ENCODE results near the gene NOS3.
A peak's percentile ranks its signal among the peaks of the same experiment; 100 is the strongest.

Gene NOS3

DNA sequence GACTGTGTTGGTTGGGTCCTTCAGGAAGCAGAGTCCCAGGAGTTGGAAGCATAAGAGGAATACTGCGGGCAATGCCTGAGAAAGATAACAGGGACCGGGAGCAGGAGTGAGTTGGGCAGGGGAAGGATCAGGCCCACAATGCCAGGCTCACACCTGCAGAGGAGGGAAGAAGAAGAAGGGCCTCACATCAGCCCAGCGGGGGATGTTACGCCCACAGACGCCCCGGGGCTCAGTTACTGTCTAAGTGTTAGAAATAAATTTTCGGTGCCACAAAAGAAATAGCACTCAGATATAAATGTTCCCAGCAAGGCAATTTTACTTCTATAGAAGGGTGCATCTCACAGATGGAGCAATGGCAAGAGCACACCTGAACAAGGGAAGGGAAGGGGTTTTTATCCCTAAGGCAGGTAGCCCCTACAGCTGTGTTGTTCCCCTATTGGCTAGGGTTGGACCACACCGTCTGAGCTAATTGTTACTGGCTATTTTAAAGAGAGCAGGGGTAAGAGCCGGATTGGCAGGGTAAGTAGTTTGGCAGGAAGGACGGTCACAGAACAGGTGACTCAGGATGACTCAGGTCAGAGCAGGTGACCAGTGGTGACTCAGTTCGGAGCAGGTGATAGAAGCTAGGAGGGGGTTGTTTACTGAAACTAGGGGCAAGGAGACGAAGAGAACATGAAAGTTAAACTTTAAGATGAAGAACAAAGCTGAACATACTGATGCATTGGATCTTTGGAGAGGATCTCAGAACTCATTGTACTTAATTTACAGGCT, at the start of gene NOS3:
NOS3 (plus strand) TSS at position 602 of the 771 bp plus-strand sequence. CDS start 2,787 bp downstream, outside the sequence.
- DNase-seq, result no peak

DNA sequence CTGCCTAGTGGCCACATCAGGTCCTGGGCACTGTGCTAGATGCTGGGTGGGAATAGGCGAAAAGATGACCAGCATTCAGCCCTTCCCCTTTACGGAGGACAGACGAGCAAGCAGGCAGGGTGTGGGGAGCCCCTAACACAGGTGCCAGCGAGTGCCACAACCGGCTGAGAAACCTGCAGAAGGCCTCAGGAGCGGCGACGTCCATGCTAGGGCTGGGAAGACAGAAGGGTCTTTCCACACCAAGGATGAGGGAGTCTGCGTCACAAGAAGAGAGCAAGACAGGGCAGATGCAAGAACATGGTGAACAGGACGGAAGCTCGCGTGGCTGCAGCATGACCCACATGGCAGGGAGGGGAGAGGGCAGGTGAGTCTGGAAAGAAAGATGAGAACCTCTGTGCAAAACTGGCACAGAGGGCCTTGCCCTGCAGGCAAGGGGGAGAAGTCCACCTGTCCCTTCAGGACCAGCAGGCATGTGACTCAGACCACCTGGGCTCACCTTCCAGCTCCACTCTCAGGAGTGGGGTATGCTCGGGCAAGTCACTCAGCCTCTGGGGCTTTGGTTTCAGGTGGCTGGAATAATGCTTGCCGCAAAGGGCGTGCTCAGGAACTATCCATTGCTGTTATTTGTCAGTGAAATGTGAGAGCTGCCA, 49.3 kb upstream of the NOS3 start:
- DNase-seq, result no peak

- DNase-seq, result peak in 6 of 56 donors; percentile 23 to 45 (median 26)
These were observed 48.7 kb upstream of the NOS3 start for GRCh38 chr7:150942001-150942590.

DNA sequence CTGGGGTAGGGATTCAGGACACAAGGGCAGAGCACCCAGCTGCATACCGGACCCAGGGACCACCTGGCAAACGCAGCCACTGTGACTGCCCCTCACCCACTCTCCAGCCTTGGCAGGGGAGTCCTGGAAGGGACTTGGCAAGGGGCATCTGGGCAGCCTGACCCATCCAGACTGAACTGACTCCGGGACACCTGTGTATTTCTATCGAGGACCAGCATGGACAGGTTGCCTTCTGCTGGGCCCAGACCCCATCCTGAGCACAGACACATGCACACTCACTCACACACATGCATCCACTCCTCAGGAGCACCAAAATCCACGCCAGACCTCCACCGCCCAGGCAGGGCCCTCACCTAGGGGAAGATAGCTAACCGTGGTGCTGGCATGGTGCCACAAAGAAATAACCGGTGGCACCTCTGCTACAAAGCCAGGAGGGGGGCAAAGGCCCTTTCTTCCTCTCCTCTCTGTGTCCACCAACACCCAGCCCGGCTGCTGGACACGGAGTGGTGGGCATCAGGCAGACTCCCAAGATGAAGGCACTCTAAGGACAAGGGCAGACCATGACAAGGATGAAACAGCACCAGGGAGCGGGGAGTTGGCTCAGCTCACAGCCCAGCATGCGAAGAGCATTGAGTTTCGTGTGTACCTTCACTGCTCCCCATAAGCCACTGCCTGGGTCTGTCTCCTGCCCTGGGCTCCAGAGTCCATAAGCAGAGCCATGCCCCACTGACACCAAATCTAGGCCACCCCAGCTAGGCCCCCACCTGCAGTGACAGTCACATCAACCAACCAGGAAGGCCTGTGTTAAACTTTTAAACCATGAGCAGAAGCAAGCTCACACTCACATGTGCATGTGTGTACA, 48.0 kb upstream of the NOS3 start:
- no peak for DNase-seq

GRCh38 chr7:150943453-150943814, 47.4 kb upstream of the NOS3 start:
- no peak for DNase-seq

DNA sequence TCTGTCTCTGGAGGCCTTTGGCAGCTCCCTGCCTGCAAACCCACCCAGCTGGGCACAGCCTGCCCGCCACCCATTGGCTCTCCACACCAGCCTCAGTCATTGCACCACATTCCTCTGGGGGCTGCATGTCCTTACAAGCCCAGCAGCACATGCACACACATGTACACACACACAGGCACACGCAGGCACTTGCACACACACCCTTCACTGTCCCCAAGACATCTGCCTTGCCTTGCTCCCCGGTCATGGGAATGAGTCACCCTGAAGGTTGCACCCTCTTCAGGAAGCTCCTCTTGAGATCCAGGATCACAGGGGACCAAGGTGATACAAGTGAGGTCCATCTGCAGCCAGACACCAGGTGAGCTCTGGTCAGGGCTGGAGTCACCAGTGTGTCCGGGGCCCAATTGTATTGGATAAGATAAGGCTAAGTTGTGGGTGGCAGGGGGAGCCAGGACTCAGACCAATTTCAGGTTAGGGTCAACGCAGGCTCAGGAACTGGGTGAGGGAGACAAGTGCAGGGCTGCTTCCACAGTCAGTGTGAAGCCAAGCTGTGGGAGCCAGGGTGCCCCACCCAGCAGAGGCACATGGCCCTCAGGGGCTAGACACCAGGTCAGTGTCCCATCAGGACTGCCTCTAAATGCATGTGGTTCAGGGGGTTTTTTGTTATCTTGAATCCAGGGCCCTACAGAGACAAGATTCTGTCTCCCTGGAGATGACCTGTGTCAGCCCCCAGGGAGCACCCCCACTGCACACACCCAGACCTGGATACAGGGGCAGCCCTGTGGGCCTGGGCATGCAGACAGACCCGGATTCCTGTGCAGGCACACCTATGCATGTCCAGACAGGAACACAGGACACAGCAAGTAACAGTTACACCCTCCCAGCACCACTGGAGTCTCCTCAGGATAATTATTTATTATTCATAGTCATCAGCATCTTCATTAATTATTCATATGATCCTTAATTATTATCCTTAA, 46.5 kb upstream of the NOS3 start:
- no peak for DNase-seq

GRCh38 chr7:150945171-150945852, 45.5 kb upstream of the NOS3 start:
- DNase-seq, result no peak

- DNase-seq, result peak in 43 of 56 donors; percentile 9 to 79 (median 49)
These were observed 44.9 kb upstream of the NOS3 start for GRCh38 chr7:150945853-150946420.

GRCh38 chr7:150946421-150947240, 44.2 kb upstream of the NOS3 start:
- DNase-seq, result no peak

DNA sequence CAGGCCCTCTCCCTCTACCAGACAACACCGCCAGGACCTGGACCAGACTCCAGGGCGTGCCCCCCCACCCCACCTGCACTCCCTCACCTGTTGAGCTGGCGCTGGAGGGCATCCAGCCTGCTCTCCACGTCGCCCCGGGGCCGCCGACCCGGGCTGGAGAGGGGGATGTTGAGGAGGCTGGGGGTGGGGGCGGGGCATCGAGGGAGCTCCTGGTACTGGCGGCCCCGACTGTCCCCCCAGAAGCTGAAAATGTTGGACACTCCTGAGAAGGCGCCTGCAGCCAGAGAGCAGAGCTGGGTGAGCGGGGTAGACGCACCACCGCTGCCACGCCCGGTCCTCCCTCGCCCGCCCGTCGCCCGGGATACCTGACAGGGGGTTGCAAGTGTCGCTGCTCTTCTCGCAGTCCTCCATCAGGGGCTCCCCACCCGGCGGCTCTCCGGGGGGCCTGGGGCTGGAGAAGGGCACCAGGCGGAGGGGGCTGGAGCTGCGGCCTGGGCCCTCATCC, 43.5 kb upstream of the NOS3 start:
- no peak for DNase-seq

DNA sequence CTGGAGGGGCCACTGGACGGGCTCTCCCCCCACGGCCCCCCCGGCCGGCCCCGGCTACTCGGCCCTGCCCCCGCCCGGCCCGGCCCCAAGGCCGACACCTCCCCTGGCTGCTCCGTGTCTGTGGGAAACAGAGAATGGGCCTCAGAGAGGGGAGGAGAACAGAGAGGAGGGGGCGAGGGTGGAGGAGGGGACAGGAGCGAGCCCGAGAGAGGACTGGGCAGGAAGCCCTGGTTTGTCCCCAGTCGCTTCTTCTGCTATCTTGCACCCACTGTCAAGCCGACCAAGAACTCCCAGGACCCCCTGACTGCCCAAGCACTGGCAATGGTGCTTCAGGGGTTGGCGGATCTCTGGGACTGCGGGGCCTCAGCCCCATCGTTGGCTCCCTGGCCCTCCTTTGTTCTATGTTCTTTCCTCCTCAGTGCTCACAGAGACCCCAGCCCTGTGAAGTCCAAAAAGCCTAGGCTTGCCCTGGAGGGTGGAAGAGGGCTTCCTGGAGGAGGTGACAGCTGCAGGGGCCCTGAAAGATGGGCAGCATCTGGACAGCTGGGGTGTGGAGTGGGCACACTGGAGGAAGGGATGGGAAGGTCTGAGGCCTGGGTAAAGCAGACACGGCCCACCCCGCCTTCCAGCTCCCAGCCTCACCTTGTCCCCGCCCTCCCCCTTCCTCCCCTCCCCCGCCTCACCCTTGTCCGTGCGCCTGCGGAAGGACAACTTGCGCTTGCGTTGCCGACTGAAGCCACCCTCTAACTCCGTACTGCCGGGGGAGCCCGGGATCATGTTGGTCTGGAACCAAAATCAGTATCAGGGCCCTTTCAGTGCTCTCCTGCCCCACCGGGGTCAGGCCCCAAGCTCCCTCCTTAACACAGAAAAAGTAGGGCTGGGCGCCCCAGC, 42.8 kb upstream of the NOS3 start:
- DNase-seq, result no peak

DNA sequence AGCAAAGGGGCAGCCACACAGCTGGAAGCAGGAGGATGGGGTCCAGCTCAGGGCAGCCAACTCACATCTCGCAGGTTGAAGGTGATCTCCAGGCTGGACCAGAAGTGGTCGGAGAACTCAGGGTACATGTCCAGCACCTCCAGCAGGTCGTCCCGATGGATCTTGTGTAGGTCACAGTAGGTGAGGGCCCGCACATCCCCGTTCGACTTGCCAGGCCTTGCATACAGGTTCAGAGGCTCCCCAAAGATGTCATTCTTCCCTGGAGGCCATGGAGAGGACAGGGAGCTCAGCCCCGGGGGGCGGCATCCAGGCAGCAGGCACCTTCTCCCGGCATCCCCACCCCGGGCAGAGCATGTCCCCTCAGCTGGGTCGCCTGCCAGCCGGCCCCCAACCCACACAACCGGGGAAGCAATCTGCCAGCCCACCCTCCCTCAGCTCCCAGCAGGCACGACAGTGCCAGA, 42.0 kb upstream of the NOS3 start:
- DNase-seq, result no peak

DNA sequence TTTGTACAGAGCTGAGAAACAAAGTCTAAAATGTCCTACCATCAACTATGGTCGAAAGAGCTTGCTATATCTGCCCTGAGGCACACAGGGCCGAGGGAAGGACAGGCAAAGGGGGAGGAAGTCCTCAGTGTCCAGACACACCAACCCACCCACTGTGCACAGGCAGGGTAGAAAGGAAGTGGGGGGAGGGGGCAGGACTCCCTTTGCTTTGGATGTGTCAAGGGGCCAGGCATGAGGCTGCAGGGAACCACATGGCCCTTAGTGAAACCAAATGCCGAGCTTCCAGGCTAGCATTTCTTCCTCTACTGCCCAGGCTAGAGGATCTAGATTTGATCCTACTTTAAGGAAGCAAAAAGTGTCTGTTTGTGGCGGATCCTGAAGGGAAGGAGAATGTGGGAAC, 41.3 kb upstream of the NOS3 start:
- DNase-seq, result no peak

DNA sequence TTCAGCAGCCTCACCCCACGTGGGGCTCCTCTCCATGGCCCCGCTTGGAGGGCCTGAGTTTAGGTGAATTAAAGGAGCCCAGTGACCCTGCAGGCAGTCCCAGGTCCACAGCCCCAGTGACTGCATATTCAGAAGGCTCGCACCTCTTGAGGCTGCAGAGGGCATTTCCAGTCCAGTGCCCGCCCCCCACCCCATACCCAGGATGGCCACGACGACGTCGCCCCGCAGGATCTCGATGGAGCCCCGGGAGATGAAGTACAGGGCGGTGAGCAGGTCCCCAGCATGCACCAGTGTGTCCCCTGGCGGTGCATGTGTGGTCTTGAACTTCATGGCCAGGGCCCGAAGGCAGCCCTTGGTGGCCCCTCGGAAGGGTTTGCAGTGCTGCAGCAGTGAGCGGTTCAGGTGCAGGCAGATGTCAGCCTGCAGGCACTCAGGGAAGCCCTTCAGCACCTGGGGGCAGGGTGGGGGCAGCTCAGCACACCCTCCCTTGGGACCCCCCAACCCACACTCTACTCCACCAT, 40.8 kb upstream of the NOS3 start:
- DNase-seq, result no peak

DNA sequence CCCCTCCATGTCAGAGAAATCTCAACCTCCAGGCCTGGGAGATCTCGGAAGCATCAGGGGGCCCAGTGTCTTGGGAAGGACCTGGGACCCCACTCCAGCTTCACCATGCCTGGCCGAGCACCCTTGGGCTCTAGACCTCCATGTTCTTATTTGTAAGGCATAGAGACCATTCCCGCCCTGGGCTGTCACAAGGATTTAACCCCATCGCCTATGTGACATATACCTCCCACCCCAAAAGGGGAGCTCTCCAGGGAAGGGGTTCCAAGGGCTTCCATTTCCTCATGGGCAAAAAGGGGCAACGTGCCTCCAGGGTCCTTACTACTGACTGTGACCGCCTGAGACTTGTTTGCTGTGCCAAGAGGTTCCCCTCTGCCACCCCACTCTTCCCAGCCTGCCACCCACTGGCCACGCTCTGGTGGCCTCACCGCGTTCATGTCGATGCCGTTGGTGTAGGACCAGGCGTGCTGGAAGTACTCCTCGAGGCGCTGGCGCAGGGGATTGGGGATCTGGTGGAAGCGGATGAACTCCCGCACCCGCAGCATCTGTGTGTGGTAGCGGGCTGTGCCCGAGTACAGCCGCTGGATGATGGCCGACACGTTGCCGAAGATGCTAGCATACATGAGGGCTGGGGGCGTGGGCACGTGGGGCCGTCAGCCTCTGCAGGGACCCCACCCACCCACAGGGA, 40.2 kb upstream of the NOS3 start:
- no peak for DNase-seq

- DNase-seq, result no peak
These were observed 39.7 kb upstream of the NOS3 start for GRCh38 chr7:150951181-150951520.

Measured in amygdala (tissue), 56 donors.